Stimulated activated CD8-positive, alpha-beta memory T cell treated with anti-CD3 and anti-CD28 coated beads, Interleukin-4, amount 100 ng/mL, for 4 hours (primary cell): Measurements from ENCODE around the gene ZNF653.

ENCODE experiments used
- DNase-seq, 2 donors: peaks; one replicate each; pipeline ENCODE4 v3.0.0-alpha.2; 2020; ENCODE audit warnings: low read depth in 2 of 2, low spot score in 1 of 2

ZNF653 gene

GRCh38 chr19:11528551-11529341 lies 23.1 kb upstream of the ZNF653 start, which contains the start of gene ECSIT:
Gene ECSIT, minus strand, starts transcription at chr19:11529134. Its CDS starts 9,964 bp downstream, at chr19:11519170.
- DNase-seq, result peak; percentile 83 to 84

DNA sequence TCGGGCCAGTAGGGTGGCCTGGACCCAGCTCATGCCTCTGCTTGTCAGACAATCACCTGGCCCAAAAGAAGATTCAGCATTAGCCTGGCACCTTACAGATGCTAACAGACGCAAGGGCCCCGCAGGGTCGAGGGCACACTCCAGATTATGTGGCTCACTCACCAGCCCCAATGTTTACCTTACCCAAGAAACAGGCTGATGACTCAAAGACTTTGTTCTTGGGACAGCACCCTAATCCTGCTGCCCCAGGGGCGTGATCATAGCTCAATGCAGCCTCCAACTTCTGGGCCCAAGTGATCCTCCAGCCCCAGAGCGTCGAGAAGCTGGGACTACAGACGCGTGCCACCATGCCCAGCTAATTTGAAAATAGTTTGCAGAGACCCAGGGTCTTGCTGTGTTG lies 13.5 kb upstream of the ZNF653 start:
- DNase-seq, result no peak

DNA sequence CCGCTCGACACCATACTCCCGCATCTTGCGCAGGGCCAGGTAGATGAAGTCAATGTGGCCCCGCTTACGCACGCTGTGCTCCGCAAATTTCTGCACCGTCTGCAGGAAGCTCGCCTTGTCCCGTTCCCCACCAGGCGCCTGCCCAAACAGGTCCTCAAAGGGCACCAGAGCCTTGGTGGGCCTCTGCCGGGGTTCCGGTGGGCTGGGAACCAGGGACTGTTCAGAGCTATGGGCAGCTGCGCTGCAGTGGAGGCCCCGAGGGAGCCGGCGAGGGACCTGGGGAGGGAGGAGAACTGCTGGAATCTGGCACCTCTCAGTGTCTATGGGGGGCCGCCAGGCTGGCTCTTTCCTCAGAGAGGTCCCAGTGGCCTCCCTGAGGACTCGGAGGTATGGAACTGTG lies 8.3 kb upstream of the ZNF653 start:
- DNase-seq, result no peak

DNA sequence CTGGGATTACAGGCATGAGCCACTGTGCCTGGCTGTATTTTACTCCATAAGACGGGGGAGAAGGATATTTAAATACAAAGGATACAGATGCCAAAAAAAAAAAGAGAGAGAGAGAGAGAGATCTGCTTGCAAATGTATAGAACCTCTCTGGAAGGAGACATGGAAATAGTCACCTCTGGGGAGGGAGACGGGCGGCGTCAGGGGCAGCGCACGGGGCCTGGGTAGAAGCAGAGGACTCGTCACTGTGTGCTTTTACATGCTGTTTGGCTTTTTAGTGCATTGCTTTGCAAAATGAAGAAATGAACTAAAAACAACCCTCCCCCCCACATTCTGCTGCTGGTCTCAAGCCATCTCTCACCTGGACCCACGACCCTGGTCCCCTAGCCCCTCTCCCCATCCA lies 4.8 kb upstream of the ZNF653 start:
- no peak for DNase-seq

- no peak for DNase-seq
Observed at GRCh38 chr19:11507370-11508078, 1.9 kb upstream of the ZNF653 start.

- no peak for DNase-seq
Observed at GRCh38 chr19:11506967-11507366, 1.3 kb upstream of the ZNF653 start.

DNA sequence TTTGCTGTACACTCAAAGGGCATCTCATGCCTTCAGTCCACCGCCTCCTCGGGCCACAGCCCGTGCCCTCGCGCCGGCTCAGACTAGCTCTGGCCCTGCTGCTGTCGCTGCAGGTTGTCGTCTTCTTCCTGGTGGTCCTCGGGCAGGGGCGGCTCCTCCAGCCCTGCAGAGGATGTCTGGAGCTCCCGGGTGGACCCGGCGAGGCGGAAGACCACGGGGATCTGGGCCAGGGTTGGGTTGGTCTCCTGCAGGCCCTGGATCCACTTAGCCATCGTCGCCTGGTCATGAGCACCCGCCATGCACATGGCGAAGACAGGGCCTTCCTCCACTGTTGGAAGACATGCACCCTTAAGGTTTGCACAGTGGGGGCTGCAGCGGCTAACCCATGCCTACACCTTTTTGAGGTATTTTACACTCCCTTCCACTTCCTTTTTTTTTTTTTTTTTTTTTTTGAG lies 489 bp upstream of the ZNF653 start:
- no peak for DNase-seq

GRCh38 chr19:11505032-11505503 lies 571 bp downstream of the ZNF653 start:
- DNase-seq, result peak; percentile 90

GRCh38 chr19:11504502-11505031 lies 1.1 kb downstream of the ZNF653 start:
- DNase-seq, result no peak

GRCh38 chr19:11499890-11500420 lies 5.7 kb downstream of the ZNF653 start:
- no peak for DNase-seq

GRCh38 chr19:11499220-11499726 lies 6.4 kb downstream of the ZNF653 start:
- DNase-seq, result no peak

DNA sequence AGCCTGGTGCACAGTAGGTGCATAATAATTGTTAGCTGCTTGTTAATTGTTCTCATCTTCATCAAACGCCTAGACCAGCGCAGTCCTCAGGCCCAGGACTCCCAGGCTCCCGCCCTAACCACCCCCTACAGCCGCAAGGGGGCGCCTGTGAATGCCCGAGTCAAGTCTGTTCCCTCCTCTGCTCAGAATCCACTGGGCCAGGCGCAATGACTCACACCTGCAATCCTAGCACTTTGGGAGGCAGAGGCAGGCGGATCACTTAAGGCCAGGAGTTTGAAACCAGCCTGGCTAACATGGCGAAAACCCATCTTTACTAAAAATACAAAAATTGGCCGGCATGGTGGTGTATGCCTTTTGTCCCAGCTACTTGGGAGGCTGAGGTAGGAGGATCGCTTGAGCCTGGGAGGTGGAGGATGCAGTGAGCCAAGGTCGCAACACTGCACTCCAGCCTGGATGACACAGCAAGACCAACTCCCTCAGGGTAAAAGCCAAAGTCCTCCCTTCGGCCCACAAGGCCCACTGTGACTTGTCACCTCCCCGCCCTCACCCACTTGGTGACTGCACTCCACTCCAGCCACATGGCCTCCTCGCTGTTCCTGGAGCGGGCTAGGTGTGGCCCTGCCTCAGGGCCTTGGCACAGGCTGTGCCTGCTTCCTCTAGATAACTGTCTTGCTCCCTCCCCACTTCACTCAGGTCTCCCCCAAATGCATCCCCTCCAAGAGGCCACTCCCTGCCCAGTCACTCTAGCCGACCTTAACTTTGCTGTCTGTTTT lies 9.1 kb downstream of the ZNF653 start:
- peak in 1 of 2 donors; percentile 33 for DNase-seq

- DNase-seq, result no peak
Observed at GRCh38 chr19:11495885-11496284, 9.8 kb downstream of the ZNF653 start.

DNA sequence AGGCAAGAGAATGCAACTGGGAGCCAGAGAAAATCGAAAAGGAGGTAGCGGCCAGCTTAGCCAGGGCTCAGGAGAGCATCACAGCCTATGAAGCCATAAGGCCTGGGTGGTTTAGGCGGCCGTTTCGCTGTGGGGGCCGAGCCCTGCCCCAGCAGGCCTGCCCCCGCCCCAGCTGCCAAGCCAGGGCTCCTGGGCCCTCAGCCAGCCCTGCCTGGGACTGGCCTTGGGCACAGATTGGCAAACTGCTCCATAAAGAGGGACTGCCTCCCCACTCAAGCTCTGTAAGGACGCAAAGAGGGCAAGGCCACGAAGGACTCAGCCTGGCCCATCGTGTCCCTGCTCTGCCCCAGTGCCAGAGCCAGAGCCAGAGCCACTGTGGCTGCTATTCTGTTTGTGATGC lies 10.2 kb downstream of the ZNF653 start:
- DNase-seq, result no peak

GRCh38 chr19:11494634-11495285 lies 10.9 kb downstream of the ZNF653 start:
- DNase-seq, result no peak

- DNase-seq, result no peak
Observed at GRCh38 chr19:11489378-11489777, 16.3 kb downstream of the ZNF653 start.

DNA sequence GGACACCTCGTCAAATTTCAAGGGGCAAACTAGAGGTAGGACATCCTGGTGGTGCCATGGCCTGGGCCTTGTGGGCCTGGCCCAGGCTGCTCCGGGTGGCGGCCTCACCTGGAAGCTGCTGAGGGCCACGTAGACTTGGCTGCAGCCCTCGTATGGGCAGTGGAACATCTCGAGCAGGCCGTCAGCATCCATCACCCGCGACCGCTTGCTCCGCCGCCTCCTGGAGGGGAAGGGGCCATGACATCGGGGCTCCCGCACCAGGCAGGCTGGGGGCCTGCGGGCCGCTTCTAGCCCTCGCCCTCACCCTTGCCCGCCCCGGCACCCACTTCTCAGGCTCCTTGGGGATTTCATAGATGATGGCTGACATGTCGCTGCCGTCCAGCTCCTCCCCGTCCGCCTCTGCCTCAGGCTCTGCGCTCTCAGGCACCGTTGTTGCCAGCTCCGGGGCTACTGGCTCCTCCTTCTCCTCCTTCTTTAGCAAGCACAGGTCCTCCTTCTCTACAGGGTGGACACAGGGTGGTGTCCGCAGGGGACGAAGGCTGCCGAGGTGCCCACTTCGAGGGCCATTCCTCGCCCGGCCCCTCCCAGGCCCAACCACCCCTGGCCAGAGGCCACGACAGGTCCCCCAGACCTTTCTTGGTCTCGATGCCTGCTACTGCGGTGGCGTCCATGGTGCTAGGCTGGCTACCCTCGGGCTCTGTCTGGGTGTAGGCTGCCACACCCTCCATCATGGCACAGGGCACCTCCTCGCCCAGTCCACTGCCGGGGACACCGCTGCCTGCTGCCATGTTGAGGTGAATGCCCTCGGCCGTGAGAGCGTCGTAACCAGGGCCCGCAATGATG lies 18.8 kb downstream of the ZNF653 start:
- no peak for DNase-seq

GRCh38 chr19:11485245-11485837 lies 20.3 kb downstream of the ZNF653 start:
- DNase-seq, result no peak
